Forelimb muscle (tissue), 1 donor: ENCODE data around the gene COL24A1. TPM values are rescaled to one million over a fixed set of nuclear protein-coding genes. Genes with fewer than 3 reads are reported as not detected.

ENCODE experiments used
- DNase-seq: peaks from one replicate; pipeline ENCODE4 v3.0.0-alpha.2; 2013; ENCODE audit warnings: low read depth
- polyA plus RNA-seq: library from polyadenylated mRNA; unstranded; fragments of 120-200 nt; gene quantifications from one replicate; pipeline ENCODE4 v1.2.1, GENCODE V29; 2013; ENCODE audit not compliant: insufficient read length

The COL24A1 gene
- 5.5 TPM for polyA plus RNA-seq

DNA sequence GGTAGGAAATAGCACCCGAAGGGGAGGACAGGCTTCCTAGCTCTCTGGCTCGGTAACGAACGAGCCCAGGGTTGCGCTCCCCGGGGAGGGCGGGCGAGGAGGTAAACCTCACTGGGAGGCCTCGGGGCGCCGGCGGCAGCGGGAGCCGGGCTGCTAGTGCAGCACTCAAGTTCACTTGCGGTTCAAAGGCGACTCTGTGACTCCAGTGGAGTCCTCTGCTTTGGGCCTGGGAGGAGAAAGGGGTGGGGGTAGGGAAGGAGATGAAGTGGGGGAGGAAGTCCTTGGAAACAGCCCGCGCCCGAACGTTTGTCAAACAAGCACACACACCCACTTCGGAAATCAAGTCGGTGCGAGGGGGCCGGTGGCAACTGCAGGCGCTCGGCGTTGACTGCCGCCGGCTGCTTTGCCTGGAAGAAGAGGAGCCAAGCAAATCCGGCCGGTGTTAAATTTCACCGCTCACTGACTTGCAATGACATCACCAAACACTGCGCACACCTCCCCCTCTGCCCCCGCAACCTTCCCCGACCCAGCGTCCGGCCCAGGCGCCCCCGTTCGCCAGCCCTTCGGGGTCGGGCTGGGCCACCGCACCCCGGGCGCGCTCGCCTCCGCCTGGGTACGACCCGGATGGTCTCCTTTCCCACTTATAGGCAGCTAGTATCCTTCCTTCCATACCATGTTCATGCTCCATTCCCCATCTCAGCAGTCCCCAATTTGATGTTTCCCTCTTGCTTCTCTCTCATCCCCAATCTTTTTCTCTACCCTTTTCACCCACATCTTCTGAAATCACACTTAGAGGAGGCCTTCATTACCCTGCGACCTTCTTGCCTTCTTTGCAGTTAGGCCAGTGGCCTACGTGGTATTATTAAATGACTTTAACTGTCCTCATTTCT is at the start of gene COL24A1:
Gene COL24A1 (minus strand): TSS at position 207 of the 890 bp plus-strand sequence. CDS start 376 bp downstream, outside the sequence.
- DNase-seq = peak; percentile 47

- DNase-seq = no peak
Observed at GRCh38 chr1:86205741-86206140, 49.2 kb upstream of the COL24A1 start.

DNA sequence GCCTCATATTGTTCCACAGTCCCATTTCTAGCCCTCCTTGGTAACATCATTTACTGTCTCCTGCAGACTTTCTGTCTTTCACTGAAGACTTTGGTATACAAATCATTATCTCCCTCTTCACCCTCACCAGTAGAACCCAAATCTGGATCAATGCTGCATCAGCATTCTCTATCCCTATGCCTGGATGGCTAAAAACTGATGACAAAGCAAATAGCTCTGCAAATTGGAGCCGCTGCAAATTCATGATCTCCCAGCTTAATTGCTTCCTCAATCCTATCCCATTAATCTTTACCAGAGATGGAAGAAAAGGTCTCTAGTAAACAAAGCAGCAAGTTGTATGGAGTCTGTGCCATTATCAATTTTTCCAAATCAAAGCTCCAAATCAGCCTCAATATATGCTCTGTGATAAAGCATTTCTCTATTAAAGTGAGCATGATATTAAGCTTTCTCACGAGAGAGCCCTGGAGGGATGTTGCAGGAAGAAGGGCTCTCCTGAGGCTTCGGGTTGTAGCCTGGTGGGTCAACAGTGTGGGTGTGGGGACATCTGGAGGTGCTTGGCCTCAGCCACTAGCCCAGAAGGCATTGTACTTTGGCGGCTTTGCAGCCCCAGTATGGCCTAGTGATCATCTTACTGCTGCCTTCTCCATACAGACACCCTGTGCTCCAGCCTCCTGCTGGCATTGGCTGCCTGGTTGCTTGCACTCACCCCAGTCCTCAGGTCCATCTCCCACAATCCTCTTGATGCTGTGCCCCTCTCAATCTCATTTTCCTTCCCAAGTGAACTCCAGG is 46.2 kb upstream of the COL24A1 start:
- DNase-seq = no peak

- DNase-seq = no peak
Observed at GRCh38 chr1:86201311-86201710, 44.7 kb upstream of the COL24A1 start.

DNA sequence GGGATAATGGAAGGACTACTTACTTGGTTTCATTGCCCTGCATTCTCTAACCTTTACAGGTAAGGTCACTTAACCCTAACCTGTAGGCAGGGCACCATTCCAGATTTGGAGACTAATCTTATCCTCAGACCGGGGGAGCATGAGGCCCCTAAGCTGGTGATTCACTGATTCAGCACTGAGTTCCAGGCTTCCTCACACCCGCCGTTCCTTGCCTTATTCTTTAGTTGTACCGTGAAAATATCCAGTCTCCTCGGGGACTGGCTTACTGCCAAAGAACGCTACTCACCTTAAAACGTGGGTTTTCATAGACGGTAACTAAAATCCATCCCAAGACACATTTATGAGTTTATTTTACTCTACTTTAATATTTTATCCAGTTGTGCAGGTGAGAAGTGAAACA is 44.3 kb upstream of the COL24A1 start:
- no peak for DNase-seq

DNA sequence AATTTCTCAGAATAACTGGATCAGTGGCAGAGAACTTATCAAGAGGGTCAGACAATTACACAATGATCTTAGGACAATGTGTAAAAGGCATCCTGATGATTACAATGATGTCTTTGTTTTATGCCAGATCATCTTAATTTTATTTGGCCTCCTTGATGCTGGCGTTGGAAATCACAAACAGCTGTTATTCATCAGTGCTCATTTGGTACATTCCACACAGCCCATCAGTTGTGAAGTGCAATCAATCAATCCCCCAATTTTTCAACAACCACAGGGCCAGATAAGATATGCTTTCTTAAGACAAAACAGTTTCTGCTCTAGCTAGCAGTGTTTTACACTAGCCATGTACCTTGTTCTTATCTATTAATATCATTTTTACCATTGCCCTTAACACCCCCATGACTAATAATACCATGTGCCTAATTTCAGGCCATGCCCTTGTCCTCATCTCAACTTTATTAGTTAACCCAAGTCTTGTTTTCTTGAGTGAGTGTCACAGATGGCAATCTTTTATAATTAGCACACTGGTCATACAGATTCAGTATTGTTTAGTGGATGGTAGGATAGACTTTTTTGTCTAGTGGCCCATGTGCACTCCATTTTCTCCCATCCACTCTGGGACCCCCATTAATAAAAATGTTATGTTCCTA is 40.8 kb upstream of the COL24A1 start:
- DNase-seq = no peak

DNA sequence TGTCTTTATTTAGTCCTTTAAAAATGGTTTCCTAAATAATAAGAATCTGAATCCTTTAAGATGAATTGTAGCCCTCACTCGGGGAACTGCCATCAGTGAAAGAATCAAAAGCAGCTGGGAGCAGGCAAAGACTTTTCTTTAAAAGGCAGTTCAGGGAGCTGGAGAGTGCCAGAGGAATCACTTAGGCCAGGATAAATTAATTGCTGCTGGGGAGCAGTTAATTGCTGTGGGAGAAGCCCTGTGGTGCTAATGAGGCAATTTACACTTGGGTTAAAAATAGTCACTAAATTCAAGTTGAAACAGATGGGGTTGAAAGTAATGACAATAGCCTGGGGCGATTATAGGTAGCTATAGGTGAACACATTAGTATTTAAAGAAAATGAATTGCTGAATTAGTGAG is 38.7 kb upstream of the COL24A1 start:
- no peak for DNase-seq

DNA sequence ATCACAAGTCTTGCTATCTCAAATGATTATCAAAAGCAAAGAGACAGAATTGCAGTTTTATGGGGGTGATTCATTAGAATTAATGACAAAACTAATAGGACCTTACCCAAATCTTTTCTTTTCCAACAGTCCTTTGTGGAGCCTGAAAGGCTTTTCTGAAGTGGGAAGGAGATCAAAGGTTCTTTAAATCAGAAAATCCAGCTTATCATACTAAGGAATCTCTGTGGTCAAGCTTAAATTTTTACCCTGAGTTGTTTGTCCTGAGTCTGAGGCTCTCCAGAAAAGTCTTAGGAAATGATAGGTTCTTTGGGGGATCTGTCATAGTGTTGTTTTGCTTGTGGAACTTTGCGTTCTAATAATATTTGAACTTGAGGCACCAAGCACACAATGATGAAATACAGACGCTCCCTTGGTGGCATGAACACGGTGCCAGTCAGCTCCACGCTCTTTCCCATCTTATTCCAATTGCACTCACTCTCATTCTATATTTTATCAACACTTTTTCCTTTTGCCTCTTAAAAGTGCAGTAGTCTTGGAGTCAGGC is 38.0 kb upstream of the COL24A1 start:
- DNase-seq = no peak

DNA sequence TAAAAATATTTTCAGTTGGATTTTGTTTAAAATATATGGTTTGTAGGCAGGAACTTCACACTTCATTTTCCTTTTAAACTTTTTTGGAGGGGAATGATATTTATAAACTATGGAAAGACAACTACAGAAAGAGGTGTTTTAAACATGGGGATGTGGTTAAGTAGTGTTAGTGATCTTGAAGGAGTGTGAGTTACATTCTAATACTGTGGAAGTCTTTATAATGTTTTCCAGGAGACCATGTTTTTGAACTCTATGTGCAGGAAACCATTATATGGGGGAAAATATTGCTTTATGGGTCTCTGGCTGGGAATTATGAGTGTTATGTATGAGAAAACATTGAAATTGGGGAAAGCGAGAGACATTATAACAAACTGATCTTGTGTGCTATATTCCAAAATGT is 35.8 kb upstream of the COL24A1 start:
- DNase-seq = no peak

DNA sequence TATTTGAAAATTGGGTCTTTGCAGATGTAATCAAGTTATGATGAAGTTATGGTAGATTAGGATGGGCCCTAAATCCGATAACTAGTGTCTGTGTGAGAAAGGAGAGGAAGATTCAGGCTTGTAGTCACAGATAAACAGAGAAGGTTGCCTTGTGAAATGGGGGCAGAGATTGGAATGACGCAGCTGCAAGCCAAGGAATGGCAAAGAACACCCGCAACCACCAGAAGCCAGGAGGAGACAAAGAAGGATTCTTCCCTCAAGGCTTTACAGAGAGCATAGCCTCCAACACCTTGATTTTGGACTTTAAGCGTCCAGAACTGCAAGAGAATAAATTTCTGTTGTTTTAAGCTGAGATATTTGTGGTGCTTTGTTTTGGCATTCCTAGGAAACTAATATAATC is 35.4 kb upstream of the COL24A1 start:
- DNase-seq = no peak

DNA sequence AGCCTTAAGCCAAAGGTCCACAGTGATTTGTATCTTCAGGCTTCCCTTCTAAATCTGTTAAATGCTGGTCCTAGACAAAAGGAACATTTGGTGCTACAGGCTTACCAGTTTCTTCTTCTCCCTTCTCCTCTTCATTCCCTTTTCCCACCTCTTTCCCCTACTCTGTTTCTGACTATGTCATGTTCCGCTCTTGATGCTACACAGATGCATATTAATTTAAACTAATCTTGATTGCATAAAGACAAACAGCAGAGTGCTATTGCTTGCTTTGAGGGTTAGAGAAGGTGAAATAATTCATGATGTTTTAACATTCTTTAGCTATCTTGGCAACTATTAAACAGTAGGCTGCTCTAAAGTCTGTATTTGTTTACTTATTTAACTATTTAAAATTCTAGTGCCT is 34.3 kb upstream of the COL24A1 start:
- DNase-seq = no peak

- no peak for DNase-seq
Observed at GRCh38 chr1:86184426-86184825, 27.9 kb upstream of the COL24A1 start.

- no peak for DNase-seq
Observed at GRCh38 chr1:86183810-86184209, 27.2 kb upstream of the COL24A1 start.

GRCh38 chr1:86176226-86176625 is 19.7 kb upstream of the COL24A1 start:
- DNase-seq = no peak

- DNase-seq = no peak
Observed at GRCh38 chr1:86175756-86176155, 19.2 kb upstream of the COL24A1 start.

- DNase-seq = no peak
Observed at GRCh38 chr1:86169625-86170024, 13.1 kb upstream of the COL24A1 start.

DNA sequence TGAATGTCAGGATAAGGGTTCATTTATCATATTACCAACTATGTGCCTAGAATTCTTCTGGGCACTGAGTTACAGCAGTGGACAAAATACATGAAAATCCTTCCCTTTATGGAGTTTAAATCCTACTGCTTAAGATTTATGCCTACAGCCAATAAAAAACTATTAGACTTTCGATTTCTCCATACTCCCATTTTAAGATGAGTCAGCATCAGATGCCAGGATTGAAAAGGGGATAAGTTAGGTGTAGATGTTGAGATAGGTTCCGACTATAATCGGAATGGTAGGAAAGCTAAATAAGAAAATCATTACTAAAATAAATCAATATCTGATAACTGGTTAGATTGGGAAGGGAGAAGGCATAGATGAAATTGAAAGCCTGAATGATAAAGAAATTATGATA is 3.2 kb upstream of the COL24A1 start:
- no peak for DNase-seq

- DNase-seq = no peak
Observed at GRCh38 chr1:86155807-86156565, 586 bp downstream of the COL24A1 start.

GRCh38 chr1:86155051-86155806 is 1.3 kb downstream of the COL24A1 start:
- DNase-seq = peak; percentile 17

DNA sequence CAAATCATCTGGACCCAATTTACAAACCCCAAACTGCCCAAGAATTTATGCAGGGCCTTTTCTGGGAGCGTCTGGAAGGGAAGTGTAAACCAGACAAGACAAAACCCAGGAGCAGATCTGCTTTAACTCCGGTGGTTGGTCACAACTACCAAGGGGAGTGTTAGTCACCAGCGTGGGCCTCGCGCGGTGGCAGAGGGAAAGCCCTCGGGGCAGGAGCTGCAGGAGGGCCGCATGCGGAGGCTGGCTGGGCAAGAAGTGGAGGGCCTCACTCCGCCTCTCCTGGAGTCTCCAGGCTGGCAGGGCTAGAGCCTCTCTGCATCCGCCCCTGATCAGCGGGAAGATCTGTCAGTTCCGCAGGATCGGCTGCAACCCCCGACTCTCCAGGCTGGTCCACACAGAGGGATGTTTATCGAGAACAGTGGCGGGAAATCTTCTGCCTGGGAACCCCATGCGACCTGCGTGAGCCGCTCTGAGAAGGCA is 2.0 kb downstream of the COL24A1 start:
- DNase-seq = no peak
